ENCODE data around the gene DTNA. TPM values are rescaled to one million over a fixed set of nuclear protein-coding genes. Genes with fewer than 3 reads are reported as not detected.

Gene DTNA
- total and polyA plus RNA-seq, 2 of the 8 experiments (the other 6 are each of a cell fraction or from before 2014, with no cell fraction given) = 30.2 to 32.7 TPM

DNA sequence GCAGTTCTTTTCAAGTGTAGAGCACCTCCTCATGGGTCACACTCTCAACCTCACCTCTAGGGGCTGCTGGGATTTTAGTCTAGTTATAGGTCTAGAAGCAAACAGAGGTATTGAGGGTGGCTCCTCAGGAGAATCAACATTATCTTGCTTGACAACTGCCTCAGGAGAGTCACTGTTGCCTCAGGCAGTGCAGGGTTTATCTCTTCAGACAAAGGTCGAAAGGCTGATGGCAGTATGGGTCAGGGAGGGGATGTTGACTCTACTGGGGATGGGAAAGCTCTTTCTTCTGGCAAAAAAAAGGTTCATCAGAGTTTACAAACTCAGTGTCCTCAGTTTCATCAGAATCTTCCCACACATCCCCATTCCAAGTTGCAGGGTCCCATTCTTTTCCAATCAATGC is 24.0 kb downstream of the DTNA start:
- no peak overlapping the region for H3K23ac ChIP-seq (ENCODE audit: insufficient read length)
- H2BK120ac ChIP-seq (replicated peaks; ENCODE audit: low read depth, low read length) = no peak overlapping the region
- no peak overlapping the region for H3K4me3 ChIP-seq (ENCODE audit: extremely low read depth in 1 of 4, insufficient read depth in 2 of 4, low read depth in 3 of 4, low read length in 4 of 4)
- H2AK5ac ChIP-seq (ENCODE audit: low read depth, low read length) = no peak overlapping the region
- H4K8ac ChIP-seq (ENCODE audit: extremely low read depth, insufficient read depth, low read length) = no peak overlapping the region
- H2BK5ac ChIP-seq (ENCODE audit: low read depth, low read length) = no peak overlapping the region
- H3K9ac ChIP-seq (replicated peaks in 1 of 4; ENCODE audit: extremely low read depth in 1 of 4, low read depth in 3 of 4, low read length in 3 of 4) = no peak overlapping the region
- FAIRE-seq = no peak
- no peaks in the 10 kb centered on the region for H3K36me3 ChIP-seq (ENCODE audit: control insufficient read depth in 2 of 4, insufficient read depth in 4 of 4, low read length in 3 of 4)
- no peak overlapping the region for H3K14ac ChIP-seq (ENCODE audit: insufficient read length)
- no peaks in the 10 kb centered on the region for H4K20me1 ChIP-seq (replicated peaks in 1 of 2; ENCODE audit: control insufficient read depth in 1 of 2, insufficient read depth in 2 of 2, low read length in 2 of 2)
- H3K27me3 ChIP-seq (replicated peaks in 1 of 4; ENCODE audit: control insufficient read depth in 3 of 4, extremely low read depth in 1 of 4, insufficient read depth in 3 of 4, low read length in 3 of 4) = no peaks in the 10 kb centered on the region
- H3K56ac ChIP-seq (replicated peaks; ENCODE audit: insufficient read length, low read depth, low read length) = no peak overlapping the region
- H2BK12ac ChIP-seq (ENCODE audit: low read depth, low read length) = no peak overlapping the region
- CTCF ChIA-PET (ENCODE audit: partially characterized antibody) = interaction anchor here (0.8 to 1.6 kb wide), 5 partner anchors 9 to 293 kb away, joined by 3 to 4 read pairs (median 4); no protein-coding TSS in a partner anchor
- H2AFZ ChIP-seq (ENCODE audit: low read length) = no peak overlapping the region
- no peaks in the 10 kb centered on the region for H3K23me2 ChIP-seq (ENCODE audit: low read depth, low read length)
- WGBS, 2 experiments (ENCODE audit: extremely low coverage in 1 of 2, insufficient coverage in 1 of 2, insufficient read length in 1 of 2, insufficient replicate concordance in 2 of 2, low coverage in 1 of 2, low lambda C conversion rate in 2 of 2, missing lambda C conversion rate in 1 of 2) = 86% methylated on average over 1 of the region's 1 CpG; no CpG with 5 or more reads in 1 of the 2 experiments
- no peaks in the 10 kb centered on the region for H3K79me1 ChIP-seq (ENCODE audit: low read depth, low read length)
- H3K9me3 ChIP-seq (ENCODE audit: insufficient read depth in 2 of 2, low read depth in 1 of 2, low read length in 1 of 2) = no peaks in the 10 kb centered on the region
- H3K18ac ChIP-seq (ENCODE audit: extremely low read depth, low read length) = no peak overlapping the region
- no peak overlapping the region for H2BK20ac ChIP-seq (ENCODE audit: low read length)
- no peak overlapping the region for H3K4ac ChIP-seq (replicated peaks; ENCODE audit: insufficient read length, low read depth, low read length)
- no peak overlapping the region for H4K91ac ChIP-seq (replicated peaks; ENCODE audit: insufficient read length, low read length)
- no peak overlapping the region for H3K27ac ChIP-seq (ENCODE audit: low read depth, low read length)
- peaks cover 0 to 4% (median 1%) of the 10 kb centered on the region in 4 experiments; a peak in 3 of 7 replicates for H3K4me1 ChIP-seq (replicated peaks in 1 of 4; ENCODE audit: control insufficient read depth in 3 of 4, insufficient read depth in 4 of 4, low read length in 3 of 4)
- H2BK15ac ChIP-seq (ENCODE audit: low read length) = no peak overlapping the region
- no peak for DNase-seq (ENCODE audit: low read depth in 1 of 2, low spot score in 2 of 2)
- H3K79me2 ChIP-seq (ENCODE audit: control insufficient read depth in 1 of 2, insufficient read depth in 2 of 2, low read length in 2 of 2) = no peaks in the 10 kb centered on the region
- POLR2A ChIA-PET (ENCODE audit: partially characterized antibody) = no interaction called here
- H4K5ac ChIP-seq (ENCODE audit: insufficient read length, low read depth, low read length) = no peak overlapping the region
- H3K4me2 ChIP-seq (ENCODE audit: insufficient read depth in 1 of 2, low read depth in 2 of 2, low read length in 2 of 2) = no peak overlapping the region
- TF ChIP-seq NANOG (IDR thresholded peaks at IDR 0.05; ENCODE audit: insufficient read depth, low read depth, low read length, poor library complexity, severe bottlenecking) (no peak), SRF (IDR thresholded peaks at IDR 0.05; ENCODE audit: low read depth, low read length) (no peak)
